K562 treated with DMSO at 1 percent for 12 hours (cell line): ENCODE data around the gene TDRKH. TPM values are rescaled to one million over a fixed set of nuclear protein-coding genes. Genes with fewer than 3 reads are reported as not detected.

Source experiments
- total RNA-seq: library from RNA; unstranded; fragments of 300-600 nt; gene quantifications from 2 replicates; pipeline ENCODE4 v1.2.3, GENCODE V29; 2022; ENCODE audit not compliant: insufficient read depth

Gene TDRKH
- total RNA-seq = 5.3 and 14.2 TPM in 2 replicates

GRCh38 chr1:151790071-151790939 is at the start of gene TDRKH:
Gene TDRKH (minus strand): TSS chr1:151790500. CDS start chr1:151783022, 7,478 bp downstream.

DNA sequence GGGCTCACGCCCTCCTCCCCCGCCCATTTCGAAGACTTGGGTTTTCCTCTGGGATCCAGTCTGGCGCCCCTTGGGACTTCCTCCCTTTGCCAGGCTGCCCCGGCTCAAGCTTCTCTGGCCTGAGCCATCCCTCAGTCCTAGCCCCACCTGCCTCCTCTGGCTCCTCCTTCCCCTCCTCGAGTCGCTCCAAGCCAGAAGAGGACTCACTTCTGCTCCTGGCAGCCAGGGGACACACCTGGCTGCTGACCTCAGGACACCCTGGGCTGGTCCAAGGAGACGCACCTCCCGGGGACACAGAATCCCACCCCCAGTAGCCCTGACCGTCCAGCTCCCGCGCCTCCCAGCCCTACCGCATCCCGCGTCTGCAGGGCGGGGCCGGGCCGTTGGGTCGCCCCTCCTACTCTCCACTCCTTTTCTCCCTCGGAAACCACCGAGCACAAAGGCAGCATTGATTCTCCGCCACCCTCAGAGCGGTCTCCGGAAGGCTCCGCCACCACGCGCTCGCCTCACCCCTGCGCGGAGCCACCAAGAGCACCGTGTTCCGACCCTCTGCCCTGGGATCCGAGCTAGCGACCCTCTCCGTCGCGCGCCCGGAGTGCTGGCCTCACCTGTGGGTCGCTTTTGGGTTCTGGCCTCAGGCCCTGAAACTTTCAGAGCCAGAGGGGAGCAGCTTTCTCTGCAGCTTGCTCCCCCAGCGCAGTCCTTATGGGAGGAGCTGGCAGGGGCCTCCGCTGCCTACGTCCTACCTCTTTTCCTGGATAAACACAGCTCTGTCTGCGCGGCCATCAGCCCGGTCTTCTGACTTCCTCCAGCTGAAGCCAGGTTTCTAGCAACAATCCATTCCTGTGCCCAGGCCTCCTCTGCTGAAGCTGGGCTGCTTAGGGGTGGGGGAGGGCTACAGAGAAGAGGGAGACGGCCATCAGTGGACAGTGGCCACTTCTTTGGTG is 49.4 kb upstream of the TDRKH start, which contains the start of gene C2CD4D:
C2CD4D (minus strand) TSS at position 364 of the 947 bp plus-strand sequence. CDS start 831 bp downstream, outside the sequence.

GRCh38 chr1:151831605-151832004 is 41.3 kb upstream of the TDRKH start, which contains the start of gene RORC:
Gene RORC (minus strand): TSS chr1:151831802. CDS start chr1:151831764, 38 bp downstream.

GRCh38 chr1:151805066-151805820 is 14.9 kb upstream of the TDRKH start, which contains the start of gene LINGO4:
Gene LINGO4 (minus strand): TSS chr1:151805419. CDS start chr1:151802704, 2,715 bp downstream.

DNA sequence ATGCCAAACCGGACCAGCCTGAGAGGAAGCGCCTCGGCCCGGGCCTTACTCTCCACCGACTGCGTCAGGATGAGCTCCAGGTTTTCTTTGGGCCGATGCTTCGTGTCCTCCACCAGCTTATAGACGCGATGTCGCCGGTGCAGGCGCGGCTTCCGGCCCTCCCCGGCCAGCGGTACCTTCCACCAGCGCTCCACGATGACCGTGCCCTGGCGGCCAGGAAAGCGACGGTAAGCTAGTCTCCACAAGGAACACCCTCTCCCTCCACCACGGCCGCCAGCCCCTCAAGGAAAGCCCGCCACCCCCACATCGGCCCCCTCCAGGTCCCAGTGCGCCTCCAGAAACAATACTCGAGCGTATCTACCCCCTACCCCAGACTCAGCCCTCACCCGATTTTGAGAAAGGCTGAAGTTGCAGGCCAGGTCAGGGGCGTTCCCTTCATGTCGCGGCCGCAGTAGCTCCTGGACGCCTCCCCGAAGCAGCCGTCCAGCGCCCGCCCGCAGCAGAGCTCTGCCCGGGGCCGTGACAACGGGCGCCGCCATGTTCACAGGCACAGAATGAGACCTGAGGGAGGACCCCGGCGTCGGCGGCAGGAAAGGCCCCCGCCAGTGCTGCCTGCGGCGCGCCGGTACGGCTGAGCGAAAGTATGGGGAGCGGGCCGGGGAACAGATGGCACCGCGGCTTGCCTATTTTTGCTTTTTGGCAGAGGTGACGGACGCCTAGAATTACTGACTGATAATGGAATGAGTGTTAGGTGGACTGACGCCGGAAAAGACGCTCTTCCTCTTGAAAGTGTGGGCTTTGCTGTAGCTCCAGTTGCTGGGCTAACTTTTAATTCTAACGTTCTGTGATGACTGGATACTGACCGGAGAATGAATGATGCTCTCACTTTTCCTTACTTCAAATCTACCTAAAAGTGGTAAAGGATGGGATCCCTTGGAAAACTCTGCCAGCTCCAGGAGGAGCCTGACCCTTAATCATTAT is 27.1 kb downstream of the TDRKH start, which contains the start of gene MRPL9:
MRPL9 (minus strand) TSS at position 556 of the 981 bp plus-strand sequence; CDS start at position 539, 17 bp downstream.

Other genes starting within 250 kb of the TDRKH start
- 3.6 and 7.5 TPM in 2 replicates for gene SNX27, start 178.4 kb downstream of the TDRKH start, total RNA-seq
- gene CELF3, start 73.7 kb downstream of the TDRKH start, total RNA-seq = not detected in 2 replicates
- not detected in 2 replicates for gene RIIAD1, start 69.0 kb downstream of the TDRKH start, total RNA-seq
- gene MRPL9, start 27.0 kb downstream of the TDRKH start, total RNA-seq = 86.0 and 90.4 TPM in 2 replicates
- not detected in 2 replicates for gene LINGO4, start 14.9 kb upstream of the TDRKH start, total RNA-seq
- gene RORC, start 41.3 kb upstream of the TDRKH start, total RNA-seq = not detected in 2 replicates
- not detected in 2 replicates for gene C2CD4D, start 49.3 kb upstream of the TDRKH start, total RNA-seq
- not detected in 2 replicates for gene THEM5, start 63.2 kb upstream of the TDRKH start, total RNA-seq
- gene THEM4, start 119.0 kb upstream of the TDRKH start, total RNA-seq = 12.1 and 30.6 TPM in 2 replicates
- not detected in 2 replicates for gene S100A10, start 203.4 kb upstream of the TDRKH start, total RNA-seq
- 532 and 585 TPM in 2 replicates for gene S100A11, start 246.5 kb upstream of the TDRKH start, total RNA-seq